Ramos (cell line): ENCODE measurements around the gene SDHA.

ENCODE experiments used
- in situ Hi-C: fragments of 300-500 bp; cut with MboI; formaldehyde crosslinking; loops from one replicate; pipeline ENCODE4 v1.14.3; 2022; ENCODE audit warnings: low sequenced_read_pairs; ENCODE audit not compliant: unreplicated experiment

The SDHA gene

GRCh38 chr5:185095-186070 lies 32.7 kb upstream of the SDHA start:
- in situ Hi-C loops, result no loop called here

DNA sequence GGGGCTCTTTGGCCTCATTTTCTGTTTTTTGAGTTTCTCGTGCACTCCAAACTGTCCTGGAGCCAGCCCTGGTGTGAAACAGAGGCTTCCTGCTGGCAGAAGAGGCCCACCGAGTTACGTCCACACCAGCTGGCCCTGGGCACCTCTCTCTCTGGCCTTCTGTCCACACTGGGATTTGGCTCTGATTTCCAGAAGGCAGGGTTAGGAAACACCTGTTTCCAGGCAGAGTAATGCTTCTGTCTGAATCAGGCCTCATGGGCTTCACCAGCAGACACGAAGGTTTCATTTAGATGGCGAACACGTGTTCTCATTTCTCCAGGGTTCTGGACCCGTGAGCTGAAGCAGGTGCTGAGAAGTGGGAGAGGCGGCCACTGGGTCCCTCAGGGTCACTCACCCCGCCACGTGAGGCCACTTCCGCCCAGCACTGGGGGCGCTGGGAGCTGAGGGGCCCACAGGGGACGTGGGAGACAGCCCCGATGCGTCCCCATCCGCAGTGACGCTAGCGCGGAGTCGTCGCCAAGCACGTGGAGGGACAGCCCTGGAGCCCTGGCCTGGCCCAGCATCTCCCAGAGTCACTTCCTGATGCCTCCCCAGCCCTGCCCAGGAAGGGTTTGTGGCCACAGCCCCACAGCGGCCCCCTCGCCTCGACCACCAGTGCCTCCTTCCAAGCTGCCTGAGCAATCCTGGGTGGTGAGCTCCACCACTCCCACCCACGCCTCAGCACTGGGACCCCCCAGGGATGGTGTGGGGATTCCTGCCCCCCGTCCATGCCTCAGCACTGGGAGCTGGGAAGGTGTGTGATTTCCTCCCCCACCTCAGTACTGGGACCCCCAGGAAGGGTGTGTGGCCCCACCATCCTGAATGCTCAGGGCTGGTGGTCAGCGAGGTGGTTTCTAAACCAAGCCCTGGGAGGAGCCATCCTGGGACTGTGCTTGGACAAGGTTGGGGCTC lies 31.8 kb upstream of the SDHA start:
- in situ Hi-C loops, result no loop called here

GRCh38 chr5:187042-187431 lies 31.1 kb upstream of the SDHA start:
- in situ Hi-C loops, result no loop called here

DNA sequence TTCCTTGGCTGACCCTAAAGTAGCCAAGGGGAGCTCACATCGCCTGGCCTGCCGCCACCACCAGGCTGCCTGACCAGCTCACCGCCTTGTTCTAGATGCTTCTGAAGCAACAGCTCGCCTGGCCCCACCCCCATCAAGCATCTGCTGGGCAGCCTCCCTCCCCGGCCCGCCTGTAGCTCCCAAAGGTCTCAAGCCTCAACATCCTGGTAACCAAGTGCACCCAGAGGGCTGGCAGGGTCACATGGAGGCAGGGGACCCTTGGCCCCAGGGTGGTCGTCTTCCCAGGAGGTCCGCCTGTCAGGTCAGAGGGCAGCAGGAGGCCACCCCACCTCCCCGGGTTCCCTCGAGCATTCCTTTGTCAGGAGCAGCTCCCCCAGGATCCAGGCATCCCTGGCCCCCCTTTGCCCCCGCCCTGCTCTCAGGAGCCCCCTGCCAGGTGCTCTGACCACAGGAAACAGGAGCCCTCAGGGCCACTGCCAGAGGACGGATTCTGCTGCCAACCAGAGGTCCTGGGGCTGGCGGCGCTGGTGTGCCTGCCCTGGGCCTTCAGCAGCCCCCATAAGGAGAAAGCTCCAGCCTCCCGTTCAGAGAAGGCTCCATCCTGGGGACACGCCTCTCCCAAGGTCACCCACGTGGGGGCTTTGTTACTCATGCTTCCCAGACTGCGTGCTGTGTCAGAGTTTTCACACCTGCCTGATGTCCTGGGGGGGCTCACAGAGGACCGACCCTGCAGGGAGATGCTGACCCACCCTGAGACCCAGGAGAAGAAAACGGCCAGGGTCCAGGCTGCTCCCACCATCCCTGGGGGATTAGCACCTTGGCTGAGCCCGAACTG lies 30.3 kb upstream of the SDHA start:
- in situ Hi-C loops, result no loop called here

GRCh38 chr5:188488-189481 lies 29.3 kb upstream of the SDHA start:
- in situ Hi-C loops, result no loop called here

- in situ Hi-C loops, result no loop called here
Measured at GRCh38 chr5:189486-189885, 28.6 kb upstream of the SDHA start.

GRCh38 chr5:189976-190365 lies 28.1 kb upstream of the SDHA start:
- in situ Hi-C loops, result no loop called here

DNA sequence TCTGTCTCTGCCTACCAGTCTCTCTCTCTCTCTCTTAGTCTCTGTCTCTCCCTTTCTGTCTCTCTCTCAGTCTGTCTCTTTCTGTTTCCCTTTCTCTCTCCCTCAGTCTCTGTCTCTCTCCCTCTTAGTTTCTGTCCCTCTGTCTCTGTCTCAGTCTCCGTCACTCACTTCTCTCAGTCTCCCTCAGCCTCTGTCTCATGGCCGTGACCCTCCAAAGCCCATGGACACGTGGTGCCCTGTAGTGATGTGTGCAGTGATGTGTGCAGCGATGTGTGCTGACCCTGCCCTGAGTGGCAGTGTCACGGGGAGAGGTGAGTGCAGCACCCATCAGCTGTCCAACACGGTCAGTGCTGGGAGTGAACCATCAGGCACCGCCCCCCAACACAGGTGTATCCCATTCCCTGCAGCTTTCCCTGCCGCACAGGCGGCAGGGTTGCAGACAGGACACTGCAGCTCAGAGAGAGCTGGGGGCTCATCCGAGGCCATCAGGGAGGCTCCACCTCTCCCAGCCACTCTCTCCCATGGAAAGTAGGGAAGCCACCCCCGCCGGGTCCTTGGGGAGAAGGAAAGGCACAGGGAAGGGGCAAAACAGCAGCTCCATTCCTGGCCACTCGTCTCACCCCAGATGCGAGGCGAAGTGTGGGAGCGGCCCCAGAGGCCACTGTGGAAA lies 27.6 kb upstream of the SDHA start:
- in situ Hi-C loops, result no loop called here

- in situ Hi-C loops, result no loop called here
Measured at GRCh38 chr5:191036-191948, 26.8 kb upstream of the SDHA start, which contains the start of gene LRRC14B. LRRC14B (plus strand) TSS chr5:191495; CDS start chr5:191539, 44 bp downstream.

- in situ Hi-C loops, result no loop called here
Measured at GRCh38 chr5:191949-192690, 26.0 kb upstream of the SDHA start.

GRCh38 chr5:192691-192969 lies 25.5 kb upstream of the SDHA start:
- in situ Hi-C loops, result no loop called here

GRCh38 chr5:192970-193831 lies 24.9 kb upstream of the SDHA start:
- in situ Hi-C loops, result no loop called here

- in situ Hi-C loops, result no loop called here
Measured at GRCh38 chr5:194102-194501, 24.0 kb upstream of the SDHA start.

- in situ Hi-C loops, result no loop called here
Measured at GRCh38 chr5:194603-195209, 23.4 kb upstream of the SDHA start.

- in situ Hi-C loops, result no loop called here
Measured at GRCh38 chr5:195401-196160, 22.5 kb upstream of the SDHA start.
